PC-9 (cell line): Measurements from ENCODE around the gene DMGDH.

ENCODE experiments used
- EZH2 ChIP-seq: fragments of 200-600 bp; sonication (generic); IDR thresholded peaks from 2 replicates; pipeline ENCODE4 v1.8.0; 2017; ENCODE audit warnings: antibody characterized with exemption, low read depth
- TF ChIP-seq, protein P1 (sequence below): fragments of 200-600 bp; sonication (generic); conservative IDR thresholded peaks from 2 replicates; pipeline ENCODE4 v1.6.1; 2017; ENCODE audit warnings: mixed run types, antibody characterized with exemption, mild to moderate bottlenecking, moderate library complexity

DNA sequence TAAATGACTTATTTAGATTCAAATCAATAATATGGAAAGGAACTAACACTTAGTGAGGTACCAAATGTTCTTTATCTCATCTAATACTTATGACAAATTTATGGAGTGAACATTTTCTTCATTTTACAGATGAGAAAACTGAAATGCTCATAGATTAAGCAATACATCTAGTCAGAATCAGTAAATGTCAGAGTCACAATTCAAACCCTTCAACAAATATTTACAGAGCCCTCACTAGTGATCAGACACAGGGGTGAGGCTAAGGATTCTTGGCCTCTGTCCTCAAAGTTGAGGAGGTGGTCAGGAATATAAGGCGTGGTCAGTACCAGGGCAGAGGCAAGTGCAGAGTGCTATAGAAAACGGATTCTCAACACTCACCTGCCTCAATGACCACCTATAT is 54.8 kb downstream of the DMGDH start:
- TF ChIP-seq, protein P1, sequence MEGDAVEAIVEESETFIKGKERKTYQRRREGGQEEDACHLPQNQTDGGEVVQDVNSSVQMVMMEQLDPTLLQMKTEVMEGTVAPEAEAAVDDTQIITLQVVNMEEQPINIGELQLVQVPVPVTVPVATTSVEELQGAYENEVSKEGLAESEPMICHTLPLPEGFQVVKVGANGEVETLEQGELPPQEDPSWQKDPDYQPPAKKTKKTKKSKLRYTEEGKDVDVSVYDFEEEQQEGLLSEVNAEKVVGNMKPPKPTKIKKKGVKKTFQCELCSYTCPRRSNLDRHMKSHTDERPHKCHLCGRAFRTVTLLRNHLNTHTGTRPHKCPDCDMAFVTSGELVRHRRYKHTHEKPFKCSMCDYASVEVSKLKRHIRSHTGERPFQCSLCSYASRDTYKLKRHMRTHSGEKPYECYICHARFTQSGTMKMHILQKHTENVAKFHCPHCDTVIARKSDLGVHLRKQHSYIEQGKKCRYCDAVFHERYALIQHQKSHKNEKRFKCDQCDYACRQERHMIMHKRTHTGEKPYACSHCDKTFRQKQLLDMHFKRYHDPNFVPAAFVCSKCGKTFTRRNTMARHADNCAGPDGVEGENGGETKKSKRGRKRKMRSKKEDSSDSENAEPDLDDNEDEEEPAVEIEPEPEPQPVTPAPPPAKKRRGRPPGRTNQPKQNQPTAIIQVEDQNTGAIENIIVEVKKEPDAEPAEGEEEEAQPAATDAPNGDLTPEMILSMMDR, result no peak
- TF ChIP-seq EZH2, result no peak
